Stimulated activated CD4-positive, alpha-beta T cell treated with anti-CD3 and anti-CD28 coated beads, Interleukin-15, amount 100 ng/mL, for 24 hours (primary cell): ENCODE measurements around the gene PEX11G.

Experiments
- DNase-seq: peaks from one replicate; pipeline ENCODE4 v3.0.0-alpha.2; 2020

Gene PEX11G

GRCh38 chr19:7492558-7492957 lies 3.7 kb upstream of the PEX11G start:
- DNase-seq = no peak

GRCh38 chr19:7492142-7492541 lies 3.3 kb upstream of the PEX11G start:
- peak; percentile 75 for DNase-seq

GRCh38 chr19:7489609-7490044 lies 792 bp upstream of the PEX11G start:
- no peak for DNase-seq

GRCh38 chr19:7486923-7487322 lies 1.9 kb downstream of the PEX11G start:
- no peak for DNase-seq

- no peak for DNase-seq
Measured at GRCh38 chr19:7483720-7484201, 5.1 kb downstream of the PEX11G start.

GRCh38 chr19:7482584-7483439 lies 6.0 kb downstream of the PEX11G start:
- no peak for DNase-seq

- no peak for DNase-seq
Measured at GRCh38 chr19:7480970-7481255, 7.9 kb downstream of the PEX11G start.

GRCh38 chr19:7480222-7480969 lies 8.4 kb downstream of the PEX11G start:
- DNase-seq = no peak

- DNase-seq = no peak
Measured at GRCh38 chr19:7478843-7479227, 10.0 kb downstream of the PEX11G start.

GRCh38 chr19:7478173-7478842 lies 10.5 kb downstream of the PEX11G start:
- no peak for DNase-seq

- DNase-seq = no peak
Measured at GRCh38 chr19:7477758-7478157, 11.1 kb downstream of the PEX11G start.

- no peak for DNase-seq
Measured at GRCh38 chr19:7476777-7477494, 11.9 kb downstream of the PEX11G start.

GRCh38 chr19:7476241-7476640 lies 12.6 kb downstream of the PEX11G start:
- DNase-seq = no peak

- no peak for DNase-seq
Measured at GRCh38 chr19:7475665-7476064, 13.2 kb downstream of the PEX11G start.

GRCh38 chr19:7471696-7472615 lies 16.9 kb downstream of the PEX11G start:
- no peak for DNase-seq

- no peak for DNase-seq
Measured at GRCh38 chr19:7470540-7471305, 18.1 kb downstream of the PEX11G start.

- no peak for DNase-seq
Measured at GRCh38 chr19:7469669-7470285, 19.1 kb downstream of the PEX11G start.

- DNase-seq = no peak
Measured at GRCh38 chr19:7468840-7469239, 20.0 kb downstream of the PEX11G start.

GRCh38 chr19:7467009-7467989 lies 21.5 kb downstream of the PEX11G start:
- no peak for DNase-seq
